Mesenchymal stem cell (in vitro differentiated cells and primary cell): ENCODE results near the gene UCHL1.

Experiments used
- DNase-seq: peaks from one replicate; pipeline ENCODE4 v3.0.0-alpha.2; 2013
- H2AFZ ChIP-seq: one replicate; pipeline ENCODE4 v1.6.1; 2013; ENCODE audit warnings: low read depth, mild to moderate bottlenecking, control low read depth, inconsistent platforms, low read length, moderate library complexity
- H2AK5ac ChIP-seq: 2 replicates; pipeline ENCODE4 v1.6.1; 2013; ENCODE audit warnings: low read length, moderate library complexity, mild to moderate bottlenecking, inconsistent platforms; ENCODE audit not compliant: severe bottlenecking
- H2BK120ac ChIP-seq: one replicate; pipeline ENCODE4 v1.6.1; 2013; ENCODE audit warnings: low read depth, mild to moderate bottlenecking, inconsistent platforms, low read length, moderate library complexity
- H2BK12ac ChIP-seq, 2 experiments: one replicate each; pipeline ENCODE4 v1.6.1; 2013; ENCODE audit warnings: inconsistent platforms in 2 of 2, low read length in 2 of 2, mild to moderate bottlenecking in 2 of 2, moderate library complexity in 2 of 2, control low read depth in 1 of 2
- H2BK15ac ChIP-seq: one replicate; pipeline ENCODE4 v1.6.1; 2013; ENCODE audit warnings: mild to moderate bottlenecking, low read depth, inconsistent platforms; ENCODE audit not compliant: poor library complexity, severe bottlenecking
- H2BK5ac ChIP-seq: 2 replicates; pipeline ENCODE4 v1.6.1; 2013; ENCODE audit warnings: low read depth, mild to moderate bottlenecking, low read length, control low read depth, inconsistent platforms; ENCODE audit not compliant: poor library complexity, severe bottlenecking
- H3K14ac ChIP-seq, 2 experiments: one replicate each; pipeline ENCODE4 v1.6.1; 2013; ENCODE audit warnings: inconsistent platforms in 2 of 2, low read length in 2 of 2, control low read depth in 1 of 2, mild to moderate bottlenecking in 1 of 2, moderate library complexity in 1 of 2
- H3K18ac ChIP-seq, 2 experiments: one replicate each; pipeline ENCODE4 v1.6.1; 2013; ENCODE audit warnings: inconsistent platforms in 2 of 2, low read length in 2 of 2, control low read depth in 1 of 2, low read depth in 1 of 2, mild to moderate bottlenecking in 1 of 2
- H3K23ac ChIP-seq, 2 experiments: one replicate each; pipeline ENCODE4 v1.6.1; 2013; ENCODE audit warnings: inconsistent platforms in 2 of 2, low read length in 2 of 2, mild to moderate bottlenecking in 2 of 2, moderate library complexity in 2 of 2, control low read depth in 1 of 2
- H3K27ac ChIP-seq: 2 replicates; pipeline ENCODE4 v1.5.1; 2013; ENCODE audit warnings: mild to moderate bottlenecking, moderate library complexity, low read length, control low read depth, inconsistent platforms; ENCODE audit not compliant: poor library complexity, severe bottlenecking
- H3K27me3 ChIP-seq, 2 experiments: 2 replicates each; pipeline versions ENCODE4 v1.6.1 to v1.7.0; 2013; ENCODE audit warnings: low read length in 2 of 2, mild to moderate bottlenecking in 2 of 2, moderate library complexity in 2 of 2, control low read depth in 1 of 2, inconsistent platforms in 1 of 2; ENCODE audit not compliant: control insufficient read depth in 1 of 2, insufficient read depth in 1 of 2
- H3K36me3 ChIP-seq, 2 experiments: 2 replicates each; pipeline versions ENCODE4 v1.6.1 to v1.7.0; 2013; ENCODE audit warnings: low read length in 2 of 2, control low read depth in 1 of 2, inconsistent platforms in 1 of 2, low read depth in 1 of 2, mild to moderate bottlenecking in 1 of 2; ENCODE audit not compliant: insufficient read depth in 2 of 2, control insufficient read depth in 1 of 2
- H3K4ac ChIP-seq, 2 experiments: one replicate each; pipeline ENCODE4 v1.6.1; 2013; ENCODE audit warnings: inconsistent platforms in 2 of 2, low read length in 2 of 2, mild to moderate bottlenecking in 2 of 2, moderate library complexity in 2 of 2, control low read depth in 1 of 2, low read depth in 1 of 2
- H3K4me1 ChIP-seq: 2 replicates; pipeline ENCODE4 v1.6.1; 2013; ENCODE audit warnings: low read depth, low read length, control low read depth; ENCODE audit not compliant: control insufficient read depth, insufficient read depth
- H3K4me2 ChIP-seq: 2 replicates; pipeline ENCODE4 v1.6.1; 2013; ENCODE audit warnings: low read length, mild to moderate bottlenecking, inconsistent platforms; ENCODE audit not compliant: poor library complexity, severe bottlenecking
- H3K4me3 ChIP-seq, 2 experiments: 2 replicates each; pipeline versions ENCODE4 v1.5.1 to v1.7.0; 2013; ENCODE audit warnings: low read length in 2 of 2, mild to moderate bottlenecking in 2 of 2, control low read depth in 1 of 2, low read depth in 1 of 2; ENCODE audit not compliant: insufficient read depth in 1 of 2
- H3K79me1 ChIP-seq: replicated peaks from 2 replicates; pipeline ENCODE4 v1.6.1; 2013; ENCODE audit warnings: mild to moderate bottlenecking, control low read depth, low read length, inconsistent platforms; ENCODE audit not compliant: poor library complexity, severe bottlenecking
- H3K9ac ChIP-seq: 2 replicates; pipeline ENCODE4 v1.7.0; 2013; ENCODE audit warnings: mild to moderate bottlenecking, low read length, moderate library complexity
- H3K9me3 ChIP-seq: 2 replicates; pipeline ENCODE4 v1.7.0; 2013; ENCODE audit warnings: mild to moderate bottlenecking, low read length; ENCODE audit not compliant: control insufficient read depth
- H4K8ac ChIP-seq: one replicate; pipeline ENCODE4 v1.6.1; 2013; ENCODE audit warnings: inconsistent platforms, mild to moderate bottlenecking, low read length, moderate library complexity
- H4K91ac ChIP-seq: one replicate; pipeline ENCODE4 v1.6.1; 2013; ENCODE audit warnings: mild to moderate bottlenecking, low read length, inconsistent platforms
- WGBS: methylation state at CpG from one replicate; pipeline ENCODE4 v1.1.7; 2013; ENCODE audit warnings: mixed read lengths; 5-methylcytosine and 5-hydroxymethylcytosine counted together

The UCHL1 gene

GRCh38 chr4:41219421-41219950 is 37.2 kb upstream of the UCHL1 start:
- no peak overlapping the region for H2AFZ ChIP-seq
- H4K91ac ChIP-seq, result no peak overlapping the region
- H3K14ac ChIP-seq, result no peak overlapping the region
- H2BK12ac ChIP-seq, result no peak overlapping the region
- no peak overlapping the region for H3K23ac ChIP-seq
- no peak overlapping the region for H2BK15ac ChIP-seq
- no peak overlapping the region for H3K4me3 ChIP-seq
- 91% methylated on average over 3 of the region's 3 CpGs for WGBS
- no peak overlapping the region for H3K9ac ChIP-seq
- H3K27ac ChIP-seq, result no peak overlapping the region
- H2AK5ac ChIP-seq, result no peak overlapping the region
- no peak overlapping the region for H3K4ac ChIP-seq
- no peak overlapping the region for H2BK5ac ChIP-seq
- no peak overlapping the region for H3K18ac ChIP-seq
- peaks cover 1% of the 10 kb centered on the region for H3K79me1 ChIP-seq
- DNase-seq, result no peak
- H3K9me3 ChIP-seq, result no peaks in the 10 kb centered on the region
- H3K27me3 ChIP-seq, result no peaks in the 10 kb centered on the region
- H3K4me1 ChIP-seq, result peaks cover 2% of the 10 kb centered on the region
- no peaks in the 10 kb centered on the region for H3K36me3 ChIP-seq
- no peak overlapping the region for H2BK120ac ChIP-seq
- no peak overlapping the region for H4K8ac ChIP-seq
- no peak overlapping the region for H3K4me2 ChIP-seq

GRCh38 chr4:41221850-41222645 is 34.7 kb upstream of the UCHL1 start:
- H2AFZ ChIP-seq, result no peak overlapping the region
- H4K91ac ChIP-seq, result no peak overlapping the region
- WGBS, result 96% methylated on average over 3 of the region's 4 CpGs
- no peaks in the 10 kb centered on the region for H3K9me3 ChIP-seq
- no peak overlapping the region for H3K4ac ChIP-seq
- H3K36me3 ChIP-seq, result no peaks in the 10 kb centered on the region
- H3K27me3 ChIP-seq, result no peaks in the 10 kb centered on the region
- no peak overlapping the region for H2BK15ac ChIP-seq
- H2BK12ac ChIP-seq, result no peak overlapping the region
- no peak overlapping the region for H3K4me2 ChIP-seq
- H3K4me3 ChIP-seq, result no peak overlapping the region
- no peak overlapping the region for H3K18ac ChIP-seq
- no peaks in the 10 kb centered on the region for H3K79me1 ChIP-seq
- H3K23ac ChIP-seq, result no peak overlapping the region
- H2AK5ac ChIP-seq, result no peak overlapping the region
- no peaks in the 10 kb centered on the region for H3K4me1 ChIP-seq
- no peak overlapping the region for H2BK5ac ChIP-seq
- no peak overlapping the region for H2BK120ac ChIP-seq
- no peak for DNase-seq
- no peak overlapping the region for H3K9ac ChIP-seq
- no peak overlapping the region for H4K8ac ChIP-seq
- no peak overlapping the region for H3K14ac ChIP-seq
- H3K27ac ChIP-seq, result no peak overlapping the region

- H4K8ac ChIP-seq, result no peak overlapping the region
- no peak overlapping the region for H3K27ac ChIP-seq
- WGBS, result 96% methylated on average over 4 of the region's 4 CpGs
- H4K91ac ChIP-seq, result no peak overlapping the region
- H2BK120ac ChIP-seq, result no peak overlapping the region
- no peak overlapping the region for H3K4ac ChIP-seq
- H3K14ac ChIP-seq, result no peak overlapping the region
- H3K27me3 ChIP-seq, result no peaks in the 10 kb centered on the region
- H3K79me1 ChIP-seq, result no peaks in the 10 kb centered on the region
- H3K9ac ChIP-seq, result no peak overlapping the region
- no peaks in the 10 kb centered on the region for H3K4me1 ChIP-seq
- H3K23ac ChIP-seq, result no peak overlapping the region
- no peak overlapping the region for H2AFZ ChIP-seq
- H3K9me3 ChIP-seq, result no peaks in the 10 kb centered on the region
- no peak overlapping the region for H2AK5ac ChIP-seq
- H3K4me3 ChIP-seq, result no peak overlapping the region
- H3K4me2 ChIP-seq, result no peak overlapping the region
- no peak for DNase-seq
- no peak overlapping the region for H2BK15ac ChIP-seq
- H2BK5ac ChIP-seq, result no peak overlapping the region
- H3K36me3 ChIP-seq, result no peaks in the 10 kb centered on the region
- H2BK12ac ChIP-seq, result no peak overlapping the region
- no peak overlapping the region for H3K18ac ChIP-seq
These were observed 28.8 kb upstream of the UCHL1 start for GRCh38 chr4:41227902-41228301.

- Histone ChIP-seq H2BK120ac (no peak overlapping the region), H3K27ac (no peak overlapping the region), H3K27me3 (no peaks in the 10 kb centered on the region), H3K9me3 (no peaks in the 10 kb centered on the region), H3K4me2 (no peak overlapping the region), H2AK5ac (no peak overlapping the region), H3K18ac (no peak overlapping the region), H3K9ac (no peak overlapping the region), H3K4me1 (no peaks in the 10 kb centered on the region), H3K23ac (no peak overlapping the region), H3K14ac (no peak overlapping the region), H4K91ac (no peak overlapping the region), H2BK5ac (no peak overlapping the region), H2BK12ac (no peak overlapping the region), H3K36me3 (no peaks in the 10 kb centered on the region), H4K8ac (no peak overlapping the region), H2BK15ac (no peak overlapping the region), H3K4ac (no peak overlapping the region), H3K79me1 (no peaks in the 10 kb centered on the region), H3K4me3 (no peak overlapping the region), H2AFZ (no peak overlapping the region)
- WGBS, result 60% methylated on average over 5 of the region's 5 CpGs
- DNase-seq, result no peak
These were observed 24.3 kb upstream of the UCHL1 start for GRCh38 chr4:41232406-41232805.
